HCT116 (cell line): ENCODE results near the gene DENND4A. TPM values are rescaled to one million over a fixed set of nuclear protein-coding genes. Genes with fewer than 3 reads are reported as not detected.

Source experiments
- ATAC-seq: fragments of 200-7000 bp; cut with Tn5 transposase; 2 replicates; pipeline ENCODE4 v1.9.1; 2020; ENCODE audit warnings: mild to moderate bottlenecking, moderate library complexity
- BruUV-seq: library from RNA; stranded (reverse); fragments of 400-500 nt; replicated peaks from 2 replicates; lab custom pipeline; 2021; lab: Mats Ljungman, UMichigan
- CTCF ChIA-PET: fragments of 300-600 bp; sonication (Branson Sonifier 250); formaldehyde crosslinking; loops from one replicate; lab custom pipeline; 2021; ENCODE audit warnings: antibody characterized with exemption; lab: Charles Lee
- POLR2A ChIA-PET: fragments of 300-600, 350-600 bp; sonication (Branson Sonifier 250); formaldehyde crosslinking; loops from one replicate; lab custom pipeline; 2021; ENCODE audit warnings: antibody characterized with exemption; lab: Charles Lee
- RAD21 ChIA-PET, 2 experiments: fragments of 300-600 bp; sonication (Branson Sonifier 250); formaldehyde crosslinking; loops; one replicate each; lab custom pipeline; 2023; ENCODE audit warnings: low total read pairs in 2 of 2; ENCODE audit not compliant: uncharacterized antibody in 2 of 2, unreplicated experiment in 2 of 2, low non-redundant PET in 1 of 2; lab: Charles Lee
- DNase-seq: peaks from one replicate; pipeline ENCODE4 v3.0.0-alpha.2; 2010; ENCODE audit warnings: low read depth, low spot score
- H2AFZ ChIP-seq: fragments of 200-600 bp; shearing (Covaris generic), sonication (generic); 2 replicates; pipeline ENCODE4 v1.6.1; 2017; ENCODE audit warnings: low read depth, mixed run types, mixed read lengths, antibody characterized with exemption, low read length; ENCODE audit not compliant: poor library complexity, severe bottlenecking
- H3K27ac ChIP-seq: 2 replicates; pipeline ENCODE4 v1.5.1; 2012; ENCODE audit warnings: low read depth, low read length
- H3K27me3 ChIP-seq: fragments of 200-600 bp; sonication (generic); 2 replicates; pipeline ENCODE4 v1.6.1; 2016; ENCODE audit warnings: mixed run types, low read length, mixed read lengths; ENCODE audit not compliant: insufficient read depth
- H3K36me3 ChIP-seq, 2 experiments: fragments of 200-500 bp in 1 of 2; fragments of 200-600 bp in 1 of 2; sonication (Bioruptor generic) in 1 of 2; sonication (generic) in 1 of 2; 2 replicates each; pipeline versions ENCODE4 v1.5.1 to v1.6.1; 2014 to 2016; ENCODE audit warnings: low read length in 2 of 2, inconsistent platforms in 1 of 2, mixed read lengths in 1 of 2, mixed run types in 1 of 2; ENCODE audit not compliant: insufficient read depth in 2 of 2, control insufficient read depth in 1 of 2
- H3K4me1 ChIP-seq, 2 experiments: fragments of 200-600 bp in 1 of 2; sonication (generic) in 1 of 2; 2 replicates each; pipeline versions ENCODE4 v1.5.1 to v1.6.1; 2012 to 2017; ENCODE audit warnings: low read length in 2 of 2, inconsistent platforms in 1 of 2, mild to moderate bottlenecking in 1 of 2, mixed read lengths in 1 of 2, mixed run types in 1 of 2, moderate library complexity in 1 of 2; ENCODE audit not compliant: insufficient read depth in 2 of 2, control insufficient read depth in 1 of 2
- H3K4me2 ChIP-seq: fragments of 200-600 bp; sonication (generic); 2 replicates; pipeline ENCODE4 v1.6.1; 2017; ENCODE audit warnings: mixed run types, low read length, mixed read lengths
- H3K4me3 ChIP-seq, 2 experiments: fragments of 200-600 bp in 1 of 2; sonication (generic) in 1 of 2; replicated peaks in 1 of 2; 2 replicates each; pipeline ENCODE4 v1.5.1; 2011 to 2016; ENCODE audit warnings: low read length in 2 of 2, control low read depth in 1 of 2, low read depth in 1 of 2, mild to moderate bottlenecking in 1 of 2, mixed read lengths in 1 of 2, mixed run types in 1 of 2
- H3K79me2 ChIP-seq: fragments of 200-600 bp; sonication (generic); 2 replicates; pipeline ENCODE4 v1.6.1; 2017; ENCODE audit warnings: mild to moderate bottlenecking, mixed run types, low read length, moderate library complexity, mixed read lengths; ENCODE audit not compliant: insufficient read depth
- H3K9ac ChIP-seq: fragments of 200-600 bp; sonication (generic); 2 replicates; pipeline ENCODE4 v1.6.1; 2016; ENCODE audit warnings: low read length, mixed read lengths
- H3K9me2 ChIP-seq: fragments of 200-600 bp; sonication (generic), shearing (Covaris generic); 2 replicates; pipeline ENCODE4 v1.6.1; 2017; ENCODE audit warnings: mixed run types, mild to moderate bottlenecking, moderate library complexity; ENCODE audit not compliant: insufficient read depth
- H3K9me3 ChIP-seq, 2 experiments: fragments of 200-500 bp in 1 of 2; fragments of 200-600 bp in 1 of 2; sonication (Bioruptor generic) in 1 of 2; sonication (generic) in 1 of 2; 2 replicates each; pipeline ENCODE4 v1.6.1; 2014 to 2017; ENCODE audit warnings: low read length in 2 of 2, mixed read lengths in 2 of 2, inconsistent platforms in 1 of 2, low read depth in 1 of 2, mild to moderate bottlenecking in 1 of 2, mixed run types in 1 of 2, moderate library complexity in 1 of 2; ENCODE audit not compliant: control insufficient read depth in 1 of 2, insufficient read depth in 1 of 2
- H4K20me1 ChIP-seq: fragments of 200-600 bp; sonication (generic), shearing (Covaris generic); 2 replicates; pipeline ENCODE4 v1.6.1; 2017; ENCODE audit warnings: mixed run types, mild to moderate bottlenecking, moderate library complexity; ENCODE audit not compliant: insufficient read depth
- CBX3 ChIP-seq: IDR thresholded peaks from 2 replicates; pipeline ENCODE4 v1.6.1; 2012; ENCODE audit warnings: low read depth
- CEBPB ChIP-seq: IDR thresholded peaks from 2 replicates; pipeline ENCODE4 v1.6.1; 2012; ENCODE audit warnings: low read depth
- EGR1 ChIP-seq: IDR thresholded peaks from 2 replicates; pipeline ENCODE4 v1.6.1; 2012; ENCODE audit warnings: low read depth
- ELF1 ChIP-seq: IDR thresholded peaks from 2 replicates; pipeline ENCODE4 v1.6.1; 2012; ENCODE audit warnings: low read depth, borderline replicate concordance
- EZH2 ChIP-seq: fragments of 200-600 bp; sonication (generic); IDR thresholded peaks from 2 replicates; pipeline ENCODE4 v1.6.1; 2017; ENCODE audit warnings: antibody characterized with exemption, mixed run types
- EZH2phosphoT487 ChIP-seq: fragments of 200-600 bp; IDR thresholded peaks from 2 replicates; pipeline ENCODE4 v1.6.1; 2018; ENCODE audit warnings: antibody characterized with exemption, borderline replicate concordance
- RAD21 ChIP-seq: IDR thresholded peaks from 2 replicates; pipeline ENCODE4 v1.6.1; 2012; ENCODE audit warnings: low read depth, mild to moderate bottlenecking
- SIN3A ChIP-seq: IDR thresholded peaks from 2 replicates; pipeline ENCODE4 v1.6.1; 2012; ENCODE audit warnings: low read depth
- ZNF274 ChIP-seq: fragments of 200-500 bp; sonication (Bioruptor generic); IDR thresholded peaks from 2 replicates; pipeline ENCODE4 v1.6.1; 2014; ENCODE audit warnings: mild to moderate bottlenecking, low read depth, low read length, inconsistent platforms
- intact Hi-C: fragments of 100-400 bp; cut with micrococcal nuclease; formaldehyde crosslinking; loops from 2 replicates; pipeline ENCODE4 v1.10.0; 2022
- total RNA-seq: library from RNA; stranded (reverse); gene quantifications from one replicate; pipeline ENCODE4 v1.2.1, GENCODE V29; 2021; ENCODE audit not compliant: unreplicated experiment
- TF ChIP-seq, protein P1 (sequence below), 3 experiments: fragments of 200-600 bp in 1 of 3; sonication (generic) in 1 of 3; IDR thresholded peaks in 2 of 3; conservative IDR thresholded peaks in 1 of 3; 2 replicates each; pipeline ENCODE4 v1.5.1; 2012 to 2017; ENCODE audit warnings: low read depth in 2 of 3, low read length in 2 of 3, antibody characterized with exemption in 1 of 3, borderline replicate concordance in 1 of 3, control low read depth in 1 of 3, mild to moderate bottlenecking in 1 of 3, mixed read lengths in 1 of 3, mixed run types in 1 of 3, moderate library complexity in 1 of 3; ENCODE audit not compliant: insufficient read depth in 1 of 3
- TF ChIP-seq, protein P2 (sequence below): IDR thresholded peaks from 2 replicates; pipeline ENCODE4 v1.6.1; 2012
- TF ChIP-seq, protein P3 (sequence below): IDR thresholded peaks from 2 replicates; pipeline ENCODE4 v1.6.1; 2011; ENCODE audit warnings: mild to moderate bottlenecking, low read length, moderate library complexity; ENCODE audit not compliant: insufficient replicate concordance; ENCODE audit errors: extremely low read depth

DENND4A gene
- total RNA-seq, 1 experiment from 2014 or later: 9.1 TPM

DNA sequence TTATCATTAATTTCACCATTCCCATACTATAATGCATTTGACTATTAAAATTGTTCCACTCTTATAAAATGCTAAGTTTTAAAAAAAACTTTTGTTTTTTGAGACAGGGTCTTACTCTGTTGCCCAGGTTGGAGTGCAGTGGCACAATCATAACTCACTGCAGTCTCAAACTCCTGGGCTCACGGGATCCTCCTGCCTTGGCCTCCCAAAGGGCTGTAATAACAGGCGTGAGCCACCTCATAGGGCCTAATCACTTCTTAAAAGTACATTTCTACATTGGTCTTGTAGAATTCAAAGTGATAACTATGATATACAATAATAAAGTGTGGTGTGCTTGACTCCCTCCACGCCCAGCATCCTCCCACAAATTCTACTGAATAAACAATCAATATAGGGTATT lies 3.0 kb downstream of the DENND4A start:
- H3K4me3 ChIP-seq: no peak overlapping the region
- RAD21 ChIA-PET: no interaction called here
- CTCF ChIA-PET: no interaction called here
- no peaks in the 10 kb centered on the region for H4K20me1 ChIP-seq
- intact Hi-C loops: no loop called here
- H3K79me2 ChIP-seq: peaks cover 63% of the 10 kb centered on the region
- no peak overlapping the region for H2AFZ ChIP-seq
- DNase-seq: no peak
- no peak overlapping the region for H3K9ac ChIP-seq
- H3K4me2 ChIP-seq: no peak overlapping the region
- no peaks in the 10 kb centered on the region for H3K36me3 ChIP-seq
- TF ChIP-seq SIN3A: no peak
- no peak for TF ChIP-seq ELF1
- TF ChIP-seq EZH2: no peak
- no peak for TF ChIP-seq CEBPB
- no peak for TF ChIP-seq EGR1
- no peaks in the 10 kb centered on the region for H3K9me2 ChIP-seq
- no TSS peak for BruUV-seq
- ATAC-seq: no peak
- H3K27me3 ChIP-seq: no peaks in the 10 kb centered on the region
- H3K9me3 ChIP-seq: no peaks in the 10 kb centered on the region
- no peak overlapping the region for H3K27ac ChIP-seq
- POLR2A ChIA-PET: no interaction called here
- H3K4me1 ChIP-seq: peaks cover 23 to 43% of the 10 kb centered on the region in 2 experiments

DNA sequence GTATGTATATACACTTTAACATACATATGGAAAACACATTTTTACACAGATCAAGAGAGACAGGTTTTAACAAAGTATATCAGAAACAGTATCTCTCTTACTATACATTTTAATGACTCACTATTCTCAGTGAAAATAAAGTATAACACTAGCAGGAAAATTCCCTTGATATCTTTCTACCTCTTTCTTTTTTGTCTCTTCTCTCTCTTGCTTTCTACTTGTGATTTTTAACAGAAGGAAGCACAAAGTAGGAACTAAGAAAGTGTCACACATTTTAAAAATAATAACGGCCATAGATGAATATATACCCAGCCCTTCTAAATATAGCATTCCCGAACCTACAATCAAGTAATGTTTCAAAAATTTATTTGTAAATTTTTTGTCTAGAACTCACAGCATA lies 4.8 kb downstream of the DENND4A start:
- ATAC-seq (no peak), DNase-seq (no peak)
- TF ChIP-seq, protein P1, sequence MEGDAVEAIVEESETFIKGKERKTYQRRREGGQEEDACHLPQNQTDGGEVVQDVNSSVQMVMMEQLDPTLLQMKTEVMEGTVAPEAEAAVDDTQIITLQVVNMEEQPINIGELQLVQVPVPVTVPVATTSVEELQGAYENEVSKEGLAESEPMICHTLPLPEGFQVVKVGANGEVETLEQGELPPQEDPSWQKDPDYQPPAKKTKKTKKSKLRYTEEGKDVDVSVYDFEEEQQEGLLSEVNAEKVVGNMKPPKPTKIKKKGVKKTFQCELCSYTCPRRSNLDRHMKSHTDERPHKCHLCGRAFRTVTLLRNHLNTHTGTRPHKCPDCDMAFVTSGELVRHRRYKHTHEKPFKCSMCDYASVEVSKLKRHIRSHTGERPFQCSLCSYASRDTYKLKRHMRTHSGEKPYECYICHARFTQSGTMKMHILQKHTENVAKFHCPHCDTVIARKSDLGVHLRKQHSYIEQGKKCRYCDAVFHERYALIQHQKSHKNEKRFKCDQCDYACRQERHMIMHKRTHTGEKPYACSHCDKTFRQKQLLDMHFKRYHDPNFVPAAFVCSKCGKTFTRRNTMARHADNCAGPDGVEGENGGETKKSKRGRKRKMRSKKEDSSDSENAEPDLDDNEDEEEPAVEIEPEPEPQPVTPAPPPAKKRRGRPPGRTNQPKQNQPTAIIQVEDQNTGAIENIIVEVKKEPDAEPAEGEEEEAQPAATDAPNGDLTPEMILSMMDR (IDR thresholded peaks at IDR 0.05 in 2 of 3, conservative IDR thresholded peaks at IDR 0.05 in 1 of 3; ENCODE audit: borderline replicate concordance in 1 of 3, insufficient read depth in 1 of 3, low read depth in 2 of 3, low read length in 2 of 3): no peak
- TF ChIP-seq, protein P2, sequence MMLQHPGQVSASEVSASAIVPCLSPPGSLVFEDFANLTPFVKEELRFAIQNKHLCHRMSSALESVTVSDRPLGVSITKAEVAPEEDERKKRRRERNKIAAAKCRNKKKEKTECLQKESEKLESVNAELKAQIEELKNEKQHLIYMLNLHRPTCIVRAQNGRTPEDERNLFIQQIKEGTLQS: no peak
- TF ChIP-seq CBX3: no peak
- TF ChIP-seq EZH2phosphoT487: no peak
- no peak for TF ChIP-seq EZH2
- TF ChIP-seq ZNF274: no peak
- no peak for TF ChIP-seq RAD21
- TF ChIP-seq ELF1: no peak
- TF ChIP-seq, protein P3, sequence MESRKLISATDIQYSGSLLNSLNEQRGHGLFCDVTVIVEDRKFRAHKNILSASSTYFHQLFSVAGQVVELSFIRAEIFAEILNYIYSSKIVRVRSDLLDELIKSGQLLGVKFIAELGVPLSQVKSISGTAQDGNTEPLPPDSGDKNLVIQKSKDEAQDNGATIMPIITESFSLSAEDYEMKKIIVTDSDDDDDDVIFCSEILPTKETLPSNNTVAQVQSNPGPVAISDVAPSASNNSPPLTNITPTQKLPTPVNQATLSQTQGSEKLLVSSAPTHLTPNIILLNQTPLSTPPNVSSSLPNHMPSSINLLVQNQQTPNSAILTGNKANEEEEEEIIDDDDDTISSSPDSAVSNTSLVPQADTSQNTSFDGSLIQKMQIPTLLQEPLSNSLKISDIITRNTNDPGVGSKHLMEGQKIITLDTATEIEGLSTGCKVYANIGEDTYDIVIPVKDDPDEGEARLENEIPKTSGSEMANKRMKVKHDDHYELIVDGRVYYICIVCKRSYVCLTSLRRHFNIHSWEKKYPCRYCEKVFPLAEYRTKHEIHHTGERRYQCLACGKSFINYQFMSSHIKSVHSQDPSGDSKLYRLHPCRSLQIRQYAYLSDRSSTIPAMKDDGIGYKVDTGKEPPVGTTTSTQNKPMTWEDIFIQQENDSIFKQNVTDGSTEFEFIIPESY: no peak
- ChIA-PET CTCF (no interaction called here), RAD21 (no interaction called here), POLR2A (no interaction called here)
- H2AFZ ChIP-seq: peak overlapping the region; percentile 54
- BruUV-seq: no TSS peak
- H3K27me3 ChIP-seq: no peaks in the 10 kb centered on the region
- H3K9me3 ChIP-seq: no peaks in the 10 kb centered on the region
- H3K36me3 ChIP-seq: no peaks in the 10 kb centered on the region
- no peaks in the 10 kb centered on the region for H3K9me2 ChIP-seq
- H3K4me1 ChIP-seq: peaks cover 19 to 29% of the 10 kb centered on the region in 2 experiments
- peak overlapping the region; percentile 45; the same call in 1 of the 2 replicates for H3K27ac ChIP-seq
- H4K20me1 ChIP-seq: no peaks in the 10 kb centered on the region
- peak overlapping the region; percentile 74 for H3K4me2 ChIP-seq
- H3K9ac ChIP-seq: peak overlapping the region; percentile 17; the same call in 1 of the 2 replicates
- peaks cover 76% of the 10 kb centered on the region for H3K79me2 ChIP-seq
- intact Hi-C loops: loop anchor here (1.0 kb wide), 1 partner anchor 42 kb away; no protein-coding TSS in a partner anchor
- peak overlapping the region in 1 of 2 experiments; percentile 42; a peak in 2 of 4 replicates for H3K4me3 ChIP-seq
